Duodenal mucosa (tissue), 2 donors: Measurements from ENCODE around the gene CARD6.
"Not testable (repeated sequence)": the region's sequence is repeated elsewhere in the genome, so short reads cannot be mapped to it uniquely, and the experiment has no call there.

ENCODE experiments used
- H3K27ac ChIP-seq: one replicate; pipeline ENCODE4 v1.7.0; 2013; ENCODE audit warnings: low read depth, low read length
- H3K27me3 ChIP-seq, 2 donors: one replicate each; pipeline ENCODE4 v1.7.0; 2013; ENCODE audit warnings: low read length in 2 of 2, control low read depth in 1 of 2; ENCODE audit not compliant: insufficient read depth in 2 of 2, control insufficient read depth in 1 of 2
- H3K36me3 ChIP-seq, 2 donors: one replicate each; pipeline ENCODE4 v1.7.0; 2013; ENCODE audit warnings: low read length in 2 of 2, control low read depth in 1 of 2; ENCODE audit not compliant: insufficient read depth in 2 of 2, control insufficient read depth in 1 of 2
- H3K4me1 ChIP-seq, 2 donors: one replicate each; pipeline ENCODE4 v1.7.0; 2013; ENCODE audit warnings: low read length in 2 of 2, control low read depth in 1 of 2; ENCODE audit not compliant: insufficient read depth in 2 of 2, control insufficient read depth in 1 of 2
- H3K4me3 ChIP-seq, 2 donors: one replicate each; pipeline ENCODE4 v1.7.0; 2013; ENCODE audit warnings: low read length in 2 of 2, low read depth in 1 of 2
- H3K9ac ChIP-seq, 2 donors: one replicate each; pipeline ENCODE4 v1.7.0; 2013; ENCODE audit warnings: low read length in 2 of 2, low read depth in 1 of 2
- H3K9me3 ChIP-seq, 2 donors: one replicate each; pipeline ENCODE4 v1.7.0; 2013; ENCODE audit warnings: low read length in 2 of 2, control low read depth in 1 of 2; ENCODE audit not compliant: control insufficient read depth in 1 of 2

The CARD6 gene

DNA sequence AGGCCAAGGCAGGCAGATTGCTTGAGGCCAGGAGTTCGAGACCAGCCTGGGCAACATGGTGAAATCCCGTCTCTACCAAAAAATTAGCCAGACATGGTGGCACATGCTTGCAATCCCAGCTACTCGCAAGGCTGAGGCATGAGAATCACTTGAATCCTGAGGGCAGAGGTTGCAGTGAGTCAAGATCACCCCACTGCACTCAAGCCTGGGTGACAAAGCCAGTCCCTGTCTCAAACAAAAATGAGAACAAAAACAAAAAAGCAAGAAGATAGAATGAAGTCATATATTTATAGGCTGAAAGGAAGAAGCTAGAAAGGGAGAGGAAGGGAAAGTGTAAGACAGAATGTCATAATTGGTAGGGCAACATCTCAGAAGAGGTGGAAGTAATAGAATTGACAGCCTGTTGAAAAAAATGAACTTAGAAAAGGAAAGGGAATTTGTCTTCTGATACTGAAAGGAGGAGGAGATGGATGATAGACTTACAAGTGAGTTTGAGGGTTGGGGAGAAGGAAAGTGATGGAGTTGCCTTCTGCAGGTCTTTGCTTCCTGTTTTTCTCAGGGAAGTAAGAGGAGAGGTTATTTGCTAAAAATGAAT is 32.2 kb downstream of the CARD6 start:
- Histone ChIP-seq H3K36me3 (no peaks in the 10 kb centered on the region), H3K9ac (no peak overlapping the region), H3K27ac (no peak overlapping the region), H3K9me3 (peaks cover 4 to 7% of the 10 kb centered on the region in 2 donors), H3K4me3 (no peak overlapping the region), H3K27me3 (no peaks in the 10 kb centered on the region), H3K4me1 (no peaks in the 10 kb centered on the region)

DNA sequence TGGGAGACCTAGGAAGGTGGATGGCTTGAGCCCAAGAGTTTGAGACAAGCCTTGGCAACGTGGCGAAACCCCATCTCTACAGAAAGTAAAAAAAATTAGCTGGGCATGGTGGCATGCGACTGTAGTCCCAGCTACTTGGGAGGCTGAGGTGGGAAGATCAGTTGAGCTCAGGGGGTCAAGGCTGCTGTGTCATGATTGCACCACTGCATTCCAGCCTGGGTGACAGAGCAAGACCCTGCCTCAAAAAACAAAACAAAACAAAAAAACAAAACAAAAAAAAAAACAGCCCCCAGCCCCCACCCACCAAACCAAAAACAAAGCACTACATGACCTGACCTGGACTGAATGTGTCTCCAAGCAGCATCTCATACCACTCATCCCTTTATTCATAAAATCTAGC is 34.8 kb downstream of the CARD6 start:
- H3K27ac ChIP-seq = no peak overlapping the region
- no peaks in the 10 kb centered on the region for H3K27me3 ChIP-seq
- no peaks in the 10 kb centered on the region for H3K36me3 ChIP-seq
- no peaks in the 10 kb centered on the region for H3K4me1 ChIP-seq
- no peak overlapping the region for H3K4me3 ChIP-seq
- peaks cover 4 to 7% of the 10 kb centered on the region in 2 donors for H3K9me3 ChIP-seq
- H3K9ac ChIP-seq = no peak overlapping the region

DNA sequence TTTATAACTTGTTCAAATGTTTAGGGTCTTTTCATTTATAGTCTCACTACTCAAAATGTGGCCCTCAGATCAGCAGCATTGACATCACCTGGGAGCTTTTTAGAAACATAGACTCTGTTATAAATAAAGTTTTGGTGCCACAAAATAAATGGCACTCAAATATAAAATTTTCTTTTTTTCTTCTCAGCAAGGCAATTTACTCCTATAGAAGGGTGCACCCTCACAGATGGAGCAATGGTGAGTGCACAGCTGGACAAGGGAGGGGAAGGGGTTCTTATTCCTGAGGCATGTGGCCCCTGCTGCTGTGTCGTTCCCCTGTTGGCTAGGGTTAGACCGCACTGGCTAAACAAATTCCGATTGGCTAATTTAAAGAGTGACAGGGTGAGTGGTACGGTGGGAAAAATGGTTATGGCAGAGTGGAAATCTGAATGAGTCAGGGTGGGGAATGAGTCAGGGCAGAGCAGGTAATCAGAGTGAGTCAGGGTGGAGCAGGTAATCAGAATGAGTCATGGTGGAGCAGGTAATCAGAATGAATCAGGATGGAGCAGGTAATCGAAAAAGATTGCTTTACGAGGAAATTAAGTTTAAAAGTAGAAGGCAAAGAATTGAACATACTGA is 36.3 kb downstream of the CARD6 start:
- H3K27ac ChIP-seq = no peak overlapping the region
- no peaks in the 10 kb centered on the region for H3K4me1 ChIP-seq
- H3K36me3 ChIP-seq = no peaks in the 10 kb centered on the region
- H3K4me3 ChIP-seq = no peak overlapping the region
- H3K9ac ChIP-seq = no peak overlapping the region
- H3K27me3 ChIP-seq = no peaks in the 10 kb centered on the region
- H3K9me3 ChIP-seq = peaks cover 4 to 7% of the 10 kb centered on the region in 2 donors

DNA sequence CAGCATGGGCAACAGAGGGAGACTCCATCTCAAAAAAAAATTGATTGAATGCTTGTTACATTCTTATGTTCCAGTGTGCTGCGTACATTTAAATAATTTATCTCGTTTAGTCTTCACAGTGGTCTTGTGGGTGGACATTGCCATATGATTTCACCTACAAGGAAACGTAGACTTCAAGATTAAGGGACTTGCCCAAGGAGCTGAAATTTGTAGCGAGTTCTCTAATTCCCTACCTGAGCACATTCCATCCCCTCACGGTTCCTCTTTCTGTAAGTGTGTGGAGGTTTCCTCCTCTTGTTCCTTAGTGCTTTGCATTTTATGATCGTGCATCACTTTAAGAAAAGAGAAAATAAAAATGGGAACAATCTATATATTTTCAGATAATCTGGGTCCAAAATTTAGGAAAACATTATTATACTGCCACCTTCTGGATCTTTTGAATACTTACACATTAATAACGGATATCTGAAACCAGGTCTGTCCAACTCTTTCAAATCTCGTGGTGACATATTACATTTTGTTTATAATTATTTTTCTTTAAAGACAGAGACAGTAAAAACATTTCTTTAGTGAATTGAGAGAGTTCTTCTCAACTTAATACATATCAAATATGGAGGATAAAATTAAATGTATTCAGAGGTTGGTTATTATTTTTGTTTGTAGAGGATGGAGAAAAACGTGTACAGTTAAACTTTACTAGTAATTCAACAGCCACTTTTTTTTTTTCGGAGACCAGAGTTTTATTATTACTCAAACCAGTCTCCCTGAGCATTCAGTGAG is 38.2 kb downstream of the CARD6 start:
- Histone ChIP-seq H3K9me3 (peaks cover 4 to 7% of the 10 kb centered on the region in 2 donors), H3K9ac (no peak overlapping the region), H3K27me3 (no peaks in the 10 kb centered on the region), H3K4me1 (no peaks in the 10 kb centered on the region), H3K27ac (no peak overlapping the region), H3K36me3 (no peaks in the 10 kb centered on the region), H3K4me3 (no peak overlapping the region)

DNA sequence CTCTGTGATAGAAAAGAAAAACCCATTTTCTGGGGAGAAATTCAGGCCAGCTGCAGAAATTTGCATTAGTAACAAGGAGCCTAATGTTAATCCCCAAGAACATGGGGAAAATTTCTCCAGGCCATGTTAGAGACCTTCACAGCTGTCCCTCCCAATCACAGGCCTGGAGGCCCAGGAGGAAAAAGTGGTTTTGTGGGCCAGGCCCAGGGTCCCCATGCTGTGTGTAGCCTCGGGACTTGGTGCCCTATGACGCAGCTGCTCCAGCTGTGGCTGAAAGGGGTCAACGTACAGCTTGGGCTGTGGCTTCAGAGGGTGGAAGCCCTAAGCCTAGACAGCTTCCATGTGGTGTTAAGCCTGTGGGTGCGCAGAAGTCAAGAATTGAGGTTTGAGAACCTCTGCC is 41.1 kb downstream of the CARD6 start:
- Histone ChIP-seq H3K9ac (no peak overlapping the region), H3K4me1 (no peaks in the 10 kb centered on the region), H3K27ac (no peak overlapping the region), H3K27me3 (no peaks in the 10 kb centered on the region), H3K9me3 (peaks cover 3 to 4% of the 10 kb centered on the region in 2 donors), H3K4me3 (no peak overlapping the region), H3K36me3 (no peaks in the 10 kb centered on the region)

DNA sequence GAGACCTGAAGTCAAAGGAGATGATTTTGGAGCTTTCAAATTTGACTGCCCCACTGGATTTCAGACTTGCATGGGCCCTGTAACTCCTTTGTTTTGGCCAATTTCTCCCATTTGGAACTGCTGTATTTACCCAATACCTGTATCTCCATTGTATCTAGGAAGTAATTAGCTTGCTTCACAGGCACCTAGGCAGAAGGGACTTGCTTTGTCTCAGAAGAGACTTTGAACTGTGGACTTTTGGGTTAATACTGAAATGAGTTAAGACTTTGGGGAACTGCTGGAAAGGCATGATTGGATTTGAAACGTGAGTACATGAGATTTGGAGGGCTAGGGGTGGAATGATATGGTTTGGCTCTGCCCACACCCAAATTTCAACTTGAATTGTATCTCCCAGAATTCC is 41.9 kb downstream of the CARD6 start:
- peak overlapping the region in 1 of 2 donors; percentile 28 for H3K4me3 ChIP-seq
- H3K27me3 ChIP-seq, H3K27ac ChIP-seq, H3K36me3 ChIP-seq, H3K4me1 ChIP-seq, H3K9me3 ChIP-seq, H3K9ac ChIP-seq: not testable (repeated sequence)

DNA sequence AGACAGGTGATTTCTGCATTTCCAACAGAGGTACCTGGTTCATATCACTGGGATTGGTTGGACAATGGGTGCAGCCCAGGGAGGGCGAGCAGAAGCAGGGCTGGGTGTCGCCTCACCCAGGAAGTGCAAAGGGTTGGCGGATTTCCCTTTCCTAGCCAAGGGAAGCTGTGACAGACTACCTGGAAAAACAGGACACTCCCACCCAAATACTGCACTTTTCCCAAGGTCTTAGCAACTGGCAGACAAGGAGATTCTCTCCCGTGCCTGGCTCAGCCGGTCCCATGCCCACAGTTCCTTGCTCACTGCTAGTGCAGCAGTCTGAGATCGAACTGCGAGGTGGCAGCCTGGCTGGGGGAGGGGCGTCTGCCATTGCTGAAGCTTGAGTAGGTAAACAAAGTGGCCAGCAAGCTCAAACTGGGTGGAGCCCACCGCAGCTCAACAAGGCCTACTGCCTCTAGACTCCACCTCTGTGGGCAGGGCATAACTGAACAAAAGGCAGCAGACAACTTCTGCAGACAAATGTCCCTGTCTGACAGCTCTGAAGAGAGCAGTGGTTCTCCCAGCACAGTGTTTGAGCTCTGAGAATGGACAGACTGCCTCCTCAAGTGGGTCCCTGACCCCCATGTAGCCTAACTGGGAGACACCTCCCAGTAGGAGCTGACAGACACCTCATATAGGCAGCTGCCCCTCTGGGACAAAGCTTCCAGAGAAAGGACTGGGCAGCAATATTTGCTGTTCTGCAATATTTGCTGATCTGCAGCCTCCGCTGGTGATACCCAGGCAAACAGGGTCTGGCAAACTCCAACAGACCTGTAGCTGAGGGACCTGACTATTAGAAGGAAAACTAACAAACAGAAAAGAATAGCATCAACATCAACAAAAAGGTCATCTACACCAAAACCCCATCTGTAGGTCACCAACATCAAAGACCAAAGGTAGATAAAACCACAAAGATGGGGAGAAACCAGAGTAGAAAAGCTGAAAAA is 54.6 kb downstream of the CARD6 start:
- H3K9me3 ChIP-seq, H3K27me3 ChIP-seq, H3K4me3 ChIP-seq, H3K9ac ChIP-seq, H3K4me1 ChIP-seq, H3K36me3 ChIP-seq, H3K27ac ChIP-seq: not testable (repeated sequence)

DNA sequence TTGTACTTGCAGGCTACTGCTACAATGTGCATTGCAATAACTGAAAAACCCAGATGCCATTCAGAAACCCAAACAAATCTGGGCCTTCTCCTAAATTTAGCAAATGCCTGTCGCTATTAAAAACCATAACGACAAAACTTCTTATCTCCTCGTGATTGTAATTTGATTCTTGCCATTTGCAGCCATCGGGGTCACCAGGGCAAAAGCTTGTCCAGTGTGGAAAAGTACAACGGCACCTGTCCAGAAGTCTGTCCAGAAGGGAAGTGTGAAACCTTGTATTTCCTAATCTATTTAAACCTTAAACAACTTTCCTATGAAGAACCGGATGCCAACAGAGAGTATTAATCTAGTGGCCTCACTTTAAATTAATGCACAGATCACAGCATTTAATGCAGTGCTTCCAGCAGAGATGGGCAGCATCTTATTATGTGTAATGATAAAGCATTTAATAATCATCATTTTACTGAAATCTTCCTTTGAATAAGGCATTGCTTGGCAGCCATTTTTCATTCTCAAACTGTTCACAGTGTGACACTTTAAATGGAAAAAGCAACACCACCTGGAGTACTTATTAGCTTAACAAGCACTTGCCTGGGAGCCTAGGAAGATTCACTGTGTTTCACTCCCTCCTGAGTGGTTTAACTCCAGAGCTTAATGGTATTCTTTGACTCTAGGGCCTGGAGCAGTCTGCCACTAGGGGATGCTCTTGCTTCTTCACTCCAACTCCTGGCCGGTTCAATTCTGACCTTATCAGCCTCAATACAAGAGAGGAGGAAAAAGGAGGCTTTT is 63.2 kb downstream of the CARD6 start:
- no peaks in the 10 kb centered on the region for H3K9me3 ChIP-seq
- peaks cover 4 to 6% of the 10 kb centered on the region in 2 donors for H3K4me1 ChIP-seq
- no peak overlapping the region for H3K9ac ChIP-seq
- no peak overlapping the region for H3K4me3 ChIP-seq
- no peaks in the 10 kb centered on the region for H3K36me3 ChIP-seq
- no peaks in the 10 kb centered on the region for H3K27me3 ChIP-seq
- no peak overlapping the region for H3K27ac ChIP-seq

DNA sequence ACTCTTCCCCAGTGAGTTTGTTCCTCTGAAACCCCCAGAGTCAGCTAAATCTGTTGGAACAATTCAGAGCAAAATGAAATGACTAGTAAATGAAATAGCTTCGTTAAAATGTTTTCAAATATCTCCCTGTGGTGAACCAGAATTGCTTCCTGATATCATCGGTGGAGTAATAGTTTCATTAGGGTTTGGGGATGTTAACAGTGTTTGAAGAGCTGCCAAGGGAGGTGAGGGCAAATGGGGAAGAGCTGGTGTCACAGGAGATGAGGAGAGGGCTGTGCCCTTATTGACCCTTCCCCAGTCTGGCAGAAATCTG is 63.8 kb downstream of the CARD6 start:
- Histone ChIP-seq H3K36me3 (no peaks in the 10 kb centered on the region), H3K4me3 (no peak overlapping the region), H3K9me3 (no peaks in the 10 kb centered on the region), H3K27ac (no peak overlapping the region), H3K9ac (no peak overlapping the region), H3K4me1 (peaks cover 4 to 6% of the 10 kb centered on the region in 2 donors), H3K27me3 (no peaks in the 10 kb centered on the region)
